GM12872 (cell line): ENCODE measurements around the gene JMJD8.

Source experiments
- CTCF ChIP-seq: IDR thresholded peaks from 3 replicates; pipeline ENCODE4 v1.5.1; 2011; ENCODE audit warnings: low read depth, mild to moderate bottlenecking, low read length, moderate library complexity; ENCODE audit not compliant: insufficient read depth

The JMJD8 gene

GRCh38 chr16:710500-711075 is 26.5 kb upstream of the JMJD8 start:
- no peak for TF ChIP-seq CTCF

GRCh38 chr16:709566-710499 is 25.7 kb upstream of the JMJD8 start:
- TF ChIP-seq CTCF = no peak

- no peak for TF ChIP-seq CTCF
These were observed 24.8 kb upstream of the JMJD8 start for GRCh38 chr16:708959-709358.

- TF ChIP-seq CTCF = no peak
These were observed 23.9 kb upstream of the JMJD8 start for GRCh38 chr16:708019-708418.

GRCh38 chr16:707062-707538 is 23.0 kb upstream of the JMJD8 start:
- no peak for TF ChIP-seq CTCF

GRCh38 chr16:706189-707061 is 22.3 kb upstream of the JMJD8 start:
- TF ChIP-seq CTCF = no peak
